ENCODE measurements around the gene RNF4. TPM values are rescaled to one million over a fixed set of nuclear protein-coding genes. Genes with fewer than 3 reads are reported as not detected.
"Not testable (repeated sequence)": the region's sequence is repeated elsewhere in the genome, so short reads cannot be mapped to it uniquely, and the experiment has no call there.

The RNF4 gene
- total RNA-seq, 2 donors from 2014 or later: 22.5 to 37.0 TPM

- no peak for ATAC-seq
- intact Hi-C loops (cut with DNase I): no loop called here
- no peak for DNase-seq
These were observed 17.8 kb upstream of the RNF4 start for GRCh38 chr4:2451036-2451520.

- intact Hi-C loops (cut with DNase I): no loop called here
- no peak for ATAC-seq
- DNase-seq: no peak
These were observed 16.8 kb upstream of the RNF4 start for GRCh38 chr4:2451821-2452785.

GRCh38 chr4:2457481-2458295, 11.2 kb upstream of the RNF4 start:
- ATAC-seq (no peak), DNase-seq (no peak)
- intact Hi-C loops (cut with DNase I): no loop called here

GRCh38 chr4:2458546-2459491, 10.1 kb upstream of the RNF4 start:
- DNase-seq (no peak), ATAC-seq (no peak)
- intact Hi-C loops (cut with DNase I): no loop called here

- ATAC-seq (no peak), DNase-seq (no peak)
- intact Hi-C loops (cut with DNase I): loop anchor here (5.0 to 10.0 kb wide), 2 partner anchors 75 to 237 kb away; partner anchors contain the start of gene FAM193A (in 1 of the 2)
These were observed 9.1 kb upstream of the RNF4 start for GRCh38 chr4:2459589-2460349.

GRCh38 chr4:2461246-2461960, 7.5 kb upstream of the RNF4 start:
- ATAC-seq: no peak
- intact Hi-C loops (cut with DNase I): loop anchor here (5.0 to 10.0 kb wide), 2 partner anchors 73 to 239 kb away; partner anchors contain the start of gene FAM193A (in 1 of the 2)
- DNase-seq: no peak

GRCh38 chr4:2462218-2462991, 6.5 kb upstream of the RNF4 start:
- peak; percentile 75 for DNase-seq
- peak; percentile 96 to 98 for ATAC-seq
- intact Hi-C loops (cut with DNase I): loop anchor here (5.0 to 10.0 kb wide), 2 partner anchors 72 to 240 kb away; partner anchors contain the start of gene FAM193A (in 1 of the 2)

- ATAC-seq: peak in 1 of 2 donors; percentile 5
- intact Hi-C loops (cut with DNase I): loop anchor here (5.0 to 10.0 kb wide), 2 partner anchors 72 to 241 kb away; partner anchors contain the start of gene FAM193A (in 1 of the 2)
- no peak for DNase-seq
These were observed 5.7 kb upstream of the RNF4 start for GRCh38 chr4:2462992-2463762.

GRCh38 chr4:2465032-2465431, 3.9 kb upstream of the RNF4 start:
- no peak for ATAC-seq
- intact Hi-C loops (cut with DNase I): loop anchor here in 1 of 2 donors (10.0 kb wide), 1 partner anchor 70 kb away; the partner anchor contains the start of gene FAM193A
- DNase-seq: no peak

GRCh38 chr4:2465544-2465943, 3.4 kb upstream of the RNF4 start:
- intact Hi-C loops (cut with DNase I): loop anchor here in 1 of 2 donors (10.0 kb wide), 1 partner anchor 69 kb away; the partner anchor contains the start of gene FAM193A
- ATAC-seq, DNase-seq: not testable (repeated sequence)

GRCh38 chr4:2469192-2469984, 482 bp downstream of the RNF4 start:
- peak; percentile 54 to 65 for ATAC-seq
- intact Hi-C loops (cut with DNase I): loop anchor here in 1 of 2 donors (10.0 kb wide), 1 partner anchor 65 kb away; the partner anchor contains the start of gene FAM193A
- peak; percentile 69 for DNase-seq

- no peak for ATAC-seq
- intact Hi-C loops (cut with DNase I): no loop called here
- DNase-seq: no peak
These were observed 1.9 kb downstream of the RNF4 start for GRCh38 chr4:2470791-2471190.

GRCh38 chr4:2472187-2472586, 3.3 kb downstream of the RNF4 start:
- DNase-seq: no peak
- no peak for ATAC-seq
- intact Hi-C loops (cut with DNase I): no loop called here

- DNase-seq (no peak), ATAC-seq (no peak)
- intact Hi-C loops (cut with DNase I): no loop called here
These were observed 9.3 kb downstream of the RNF4 start for GRCh38 chr4:2478229-2478628.

Data from left cardiac atrium (tissue), 4 donors.